NCI-H526 treated with DMSO at 0.1 percent for 48 hours (cell line): ENCODE results near the gene CLMP.
"Not testable (repeated sequence)": the region's sequence is repeated elsewhere in the genome, so short reads cannot be mapped to it uniquely, and the experiment has no call there.

Experiments used
- DNase-seq: peaks from one replicate; lab custom pipeline; 2025; lab: John Stamatoyannopoulos, UW

CLMP gene

GRCh38 chr11:123132881-123133280 lies 62.2 kb downstream of the CLMP start:
- no peak for DNase-seq

GRCh38 chr11:123132034-123132766 lies 62.8 kb downstream of the CLMP start:
- not testable (repeated sequence) for DNase-seq

GRCh38 chr11:123129920-123130319 lies 65.1 kb downstream of the CLMP start:
- no peak for DNase-seq

GRCh38 chr11:123125169-123125568 lies 69.9 kb downstream of the CLMP start:
- DNase-seq = no peak

GRCh38 chr11:123122852-123123251 lies 72.2 kb downstream of the CLMP start:
- no peak for DNase-seq

GRCh38 chr11:123122341-123122740 lies 72.7 kb downstream of the CLMP start:
- DNase-seq = no peak

- no peak for DNase-seq
These were observed 78.6 kb downstream of the CLMP start for GRCh38 chr11:123116486-123116885.

GRCh38 chr11:123111465-123111864 lies 83.6 kb downstream of the CLMP start:
- peak; percentile 78 for DNase-seq

GRCh38 chr11:123110397-123110796 lies 84.7 kb downstream of the CLMP start:
- no peak for DNase-seq

GRCh38 chr11:123107945-123108495 lies 87.0 kb downstream of the CLMP start:
- DNase-seq = no peak

GRCh38 chr11:123104697-123105096 lies 90.4 kb downstream of the CLMP start:
- DNase-seq = no peak

GRCh38 chr11:123103326-123103980 lies 91.6 kb downstream of the CLMP start:
- DNase-seq = peak; percentile 84

- DNase-seq = no peak
These were observed 94.5 kb downstream of the CLMP start for GRCh38 chr11:123100379-123101085.

GRCh38 chr11:123098990-123099389 lies 96.1 kb downstream of the CLMP start:
- DNase-seq = no peak

- no peak for DNase-seq
These were observed 101.3 kb downstream of the CLMP start for GRCh38 chr11:123093739-123094138.

GRCh38 chr11:123091506-123091905 lies 103.5 kb downstream of the CLMP start:
- no peak for DNase-seq

- not testable (repeated sequence) for DNase-seq
These were observed 104.9 kb downstream of the CLMP start for GRCh38 chr11:123090168-123090567.

GRCh38 chr11:123088896-123089295 lies 106.2 kb downstream of the CLMP start:
- not testable (repeated sequence) for DNase-seq

- DNase-seq = not testable (repeated sequence)
These were observed 107.4 kb downstream of the CLMP start for GRCh38 chr11:123087657-123088056.

- DNase-seq = no peak
These were observed 108.7 kb downstream of the CLMP start for GRCh38 chr11:123086305-123086704.

- DNase-seq = no peak
These were observed 109.6 kb downstream of the CLMP start for GRCh38 chr11:123085497-123085896.

- DNase-seq = no peak
These were observed 110.6 kb downstream of the CLMP start for GRCh38 chr11:123084454-123084853.

GRCh38 chr11:123083623-123084029 lies 111.4 kb downstream of the CLMP start:
- DNase-seq = no peak
